NCI-H526 (cell line): ENCODE measurements around the gene SHANK1.

Experiments
- DNase-seq, 2 experiments: peaks; one replicate each; lab custom pipeline; 2025; lab: John Stamatoyannopoulos, UW

SHANK1 gene

GRCh38 chr19:50728084-50728737, 8.6 kb upstream of the SHANK1 start:
- DNase-seq, result peak; percentile 72 to 87

GRCh38 chr19:50725911-50726230, 6.3 kb upstream of the SHANK1 start:
- DNase-seq, result no peak

- no peak for DNase-seq
Observed at GRCh38 chr19:50725218-50725910, 5.8 kb upstream of the SHANK1 start.

- DNase-seq, result peak; percentile 93 to 99
Observed at GRCh38 chr19:50724522-50725217, 5.1 kb upstream of the SHANK1 start.

GRCh38 chr19:50723735-50724521, 4.3 kb upstream of the SHANK1 start:
- no peak for DNase-seq

- DNase-seq, result no peak
Observed at GRCh38 chr19:50723069-50723468, 3.5 kb upstream of the SHANK1 start, which contains the start of gene CLEC11A. Gene CLEC11A, plus strand, starts transcription at chr19:50723364. Its CDS starts 162 bp downstream, at chr19:50723526.

GRCh38 chr19:50722201-50723013, 2.8 kb upstream of the SHANK1 start:
- no peak for DNase-seq

GRCh38 chr19:50721441-50722137, 2.0 kb upstream of the SHANK1 start:
- no peak for DNase-seq

- peak in 1 of 2 experiments; percentile 15 for DNase-seq
Observed at GRCh38 chr19:50720921-50721381, 1.3 kb upstream of the SHANK1 start.

GRCh38 chr19:50720181-50720920, 749 bp upstream of the SHANK1 start:
- no peak for DNase-seq

- no peak for DNase-seq
Observed at GRCh38 chr19:50719119-50719435, 525 bp downstream of the SHANK1 start.

- no peak for DNase-seq
Observed at GRCh38 chr19:50718255-50719118, 1.1 kb downstream of the SHANK1 start.

- DNase-seq, result no peak
Observed at GRCh38 chr19:50717891-50718254, 1.7 kb downstream of the SHANK1 start.

GRCh38 chr19:50717026-50717723, 2.4 kb downstream of the SHANK1 start:
- DNase-seq, result no peak

- DNase-seq, result no peak
Observed at GRCh38 chr19:50716178-50717025, 3.2 kb downstream of the SHANK1 start.

- DNase-seq, result no peak
Observed at GRCh38 chr19:50713556-50714236, 5.9 kb downstream of the SHANK1 start.

- DNase-seq, result no peak
Observed at GRCh38 chr19:50712833-50713232, 6.8 kb downstream of the SHANK1 start.
